Measurements from ENCODE around the gene TGFBR1.

TGFBR1 gene

DNA sequence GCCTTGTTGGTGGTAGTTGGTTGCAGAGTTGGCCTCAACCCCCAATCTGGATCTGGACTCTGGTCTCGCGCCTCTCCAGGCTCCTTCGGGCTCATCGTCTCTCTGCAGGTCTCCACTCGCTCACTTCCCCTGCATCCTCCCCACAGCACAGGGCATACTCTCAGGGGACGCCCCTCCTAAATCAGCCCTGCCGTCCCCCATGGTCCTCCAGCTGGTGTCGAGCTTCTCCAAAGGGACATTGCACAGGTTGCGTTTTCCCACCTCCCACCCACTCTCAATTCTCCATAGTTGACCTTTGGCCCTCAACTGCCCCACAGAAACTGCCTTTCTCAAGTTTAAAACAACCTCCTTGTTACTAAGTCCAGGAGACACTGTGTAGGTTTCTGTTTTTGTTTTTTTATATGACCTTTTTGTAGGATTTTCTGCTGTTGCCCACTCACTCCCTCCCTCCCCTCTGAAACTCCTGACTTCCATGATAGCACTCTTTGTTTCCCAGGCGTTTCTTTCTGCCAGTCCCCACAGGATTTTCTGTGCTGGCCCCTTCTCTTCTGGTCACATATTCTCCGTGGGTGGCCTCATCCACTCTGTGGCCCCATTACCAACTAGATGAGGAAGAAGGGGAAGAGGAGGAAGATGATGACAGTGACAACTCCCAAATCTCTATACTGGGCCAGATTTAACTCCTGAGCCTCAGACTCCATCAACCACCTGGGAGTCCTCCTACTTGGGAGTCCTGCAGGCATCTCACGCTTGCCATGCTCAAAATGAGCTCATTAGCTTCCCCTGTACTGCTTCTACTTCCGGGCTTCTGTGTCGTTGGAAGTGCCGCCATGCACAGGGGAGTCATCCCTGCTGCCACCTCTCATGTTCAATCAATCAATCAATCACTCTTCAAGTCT is 66.6 kb downstream of the TGFBR1 start:
- ATAC-seq, result no peak

DNA sequence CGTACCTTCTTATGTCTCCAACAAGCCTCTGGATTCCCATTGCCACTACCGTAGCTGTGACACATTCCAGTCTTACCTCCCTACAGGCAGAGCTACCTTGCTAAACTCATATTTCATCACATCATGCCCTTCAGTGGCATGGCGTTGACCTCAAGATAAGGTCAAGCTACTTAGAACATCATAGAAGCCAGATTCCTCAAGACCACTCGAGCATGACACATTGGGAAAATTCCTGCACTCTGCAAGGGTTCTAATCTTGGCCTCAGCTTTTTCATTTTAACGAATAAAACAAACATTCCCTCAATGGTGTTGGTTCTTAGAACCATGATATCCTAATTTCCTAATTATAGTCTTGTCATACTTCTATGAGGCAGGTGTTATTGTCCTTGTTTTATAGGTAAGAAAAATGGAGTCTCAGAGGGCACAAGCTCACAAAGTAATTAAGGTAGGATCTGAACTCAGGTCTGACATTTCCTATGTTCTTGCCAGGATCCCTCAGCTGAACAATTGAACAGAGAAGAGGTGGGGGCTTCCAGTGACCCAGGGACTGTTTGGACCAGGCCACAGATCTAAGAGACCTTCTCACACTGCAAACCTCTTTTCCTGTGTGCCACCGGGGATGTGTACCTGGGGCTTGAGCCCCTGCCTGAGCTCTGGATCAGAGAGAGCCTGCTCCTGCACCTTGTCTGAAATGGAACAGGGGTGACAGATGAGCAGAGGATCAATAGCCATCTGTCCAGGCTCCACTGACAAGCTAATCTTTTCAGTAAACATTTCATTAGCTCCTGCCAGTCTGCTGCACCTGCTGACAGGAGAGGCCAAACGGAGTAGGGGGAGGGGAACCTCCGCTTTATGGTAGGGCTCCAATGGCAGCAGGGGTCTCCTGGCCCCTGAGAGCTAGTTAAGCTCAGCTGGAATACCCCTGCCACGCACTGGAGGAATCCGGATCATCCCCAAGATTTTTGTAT is 67.5 kb downstream of the TGFBR1 start:
- ATAC-seq, result no peak
- TF ChIP-seq, protein P1, sequence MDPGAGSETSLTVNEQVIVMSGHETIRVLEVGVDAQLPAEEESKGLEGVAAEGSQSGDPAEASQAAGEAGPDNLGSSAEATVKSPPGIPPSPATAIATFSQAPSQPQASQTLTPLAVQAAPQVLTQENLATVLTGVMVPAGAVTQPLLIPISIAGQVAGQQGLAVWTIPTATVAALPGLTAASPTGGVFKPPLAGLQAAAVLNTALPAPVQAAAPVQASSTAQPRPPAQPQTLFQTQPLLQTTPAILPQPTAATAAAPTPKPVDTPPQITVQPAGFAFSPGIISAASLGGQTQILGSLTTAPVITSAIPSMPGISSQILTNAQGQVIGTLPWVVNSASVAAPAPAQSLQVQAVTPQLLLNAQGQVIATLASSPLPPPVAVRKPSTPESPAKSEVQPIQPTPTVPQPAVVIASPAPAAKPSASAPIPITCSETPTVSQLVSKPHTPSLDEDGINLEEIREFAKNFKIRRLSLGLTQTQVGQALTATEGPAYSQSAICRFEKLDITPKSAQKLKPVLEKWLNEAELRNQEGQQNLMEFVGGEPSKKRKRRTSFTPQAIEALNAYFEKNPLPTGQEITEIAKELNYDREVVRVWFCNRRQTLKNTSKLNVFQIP (CRISPR knock-in tag; IDR thresholded peaks at IDR 0.05; ENCODE audit: borderline replicate concordance, low read depth), result no peak
- TF ChIP-seq SNAI2 (CRISPR knock-in tag; IDR thresholded peaks at IDR 0.05) (no peak), ZC3H10 (CRISPR knock-in tag; IDR thresholded peaks at IDR 0.05) (no peak), ZFP30 (CRISPR knock-in tag; IDR thresholded peaks at IDR 0.05) (no peak), ZNF8 (CRISPR knock-in tag; IDR thresholded peaks at IDR 0.05) (no peak), OSR1 (CRISPR knock-in tag; IDR thresholded peaks at IDR 0.05) (no peak), ESRRG (CRISPR knock-in tag; IDR thresholded peaks at IDR 0.05) (no peak), CSDC2 (CRISPR knock-in tag; IDR thresholded peaks at IDR 0.05) (no peak), BACH2 (CRISPR knock-in tag; IDR thresholded peaks at IDR 0.05; ENCODE audit: borderline replicate concordance) (no peak), RARB (CRISPR knock-in tag; IDR thresholded peaks at IDR 0.05) (no peak)
- TF ChIP-seq, protein P2, sequence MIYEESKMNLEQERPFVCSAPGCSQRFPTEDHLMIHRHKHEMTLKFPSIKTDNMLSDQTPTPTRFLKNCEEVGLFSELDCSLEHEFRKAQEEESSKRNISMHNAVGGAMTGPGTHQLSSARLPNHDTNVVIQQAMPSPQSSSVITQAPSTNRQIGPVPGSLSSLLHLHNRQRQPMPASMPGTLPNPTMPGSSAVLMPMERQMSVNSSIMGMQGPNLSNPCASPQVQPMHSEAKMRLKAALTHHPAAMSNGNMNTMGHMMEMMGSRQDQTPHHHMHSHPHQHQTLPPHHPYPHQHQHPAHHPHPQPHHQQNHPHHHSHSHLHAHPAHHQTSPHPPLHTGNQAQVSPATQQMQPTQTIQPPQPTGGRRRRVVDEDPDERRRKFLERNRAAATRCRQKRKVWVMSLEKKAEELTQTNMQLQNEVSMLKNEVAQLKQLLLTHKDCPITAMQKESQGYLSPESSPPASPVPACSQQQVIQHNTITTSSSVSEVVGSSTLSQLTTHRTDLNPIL (CRISPR knock-in tag; IDR thresholded peaks at IDR 0.05; ENCODE audit: low read depth), result no peak
- TF ChIP-seq, protein P3, sequence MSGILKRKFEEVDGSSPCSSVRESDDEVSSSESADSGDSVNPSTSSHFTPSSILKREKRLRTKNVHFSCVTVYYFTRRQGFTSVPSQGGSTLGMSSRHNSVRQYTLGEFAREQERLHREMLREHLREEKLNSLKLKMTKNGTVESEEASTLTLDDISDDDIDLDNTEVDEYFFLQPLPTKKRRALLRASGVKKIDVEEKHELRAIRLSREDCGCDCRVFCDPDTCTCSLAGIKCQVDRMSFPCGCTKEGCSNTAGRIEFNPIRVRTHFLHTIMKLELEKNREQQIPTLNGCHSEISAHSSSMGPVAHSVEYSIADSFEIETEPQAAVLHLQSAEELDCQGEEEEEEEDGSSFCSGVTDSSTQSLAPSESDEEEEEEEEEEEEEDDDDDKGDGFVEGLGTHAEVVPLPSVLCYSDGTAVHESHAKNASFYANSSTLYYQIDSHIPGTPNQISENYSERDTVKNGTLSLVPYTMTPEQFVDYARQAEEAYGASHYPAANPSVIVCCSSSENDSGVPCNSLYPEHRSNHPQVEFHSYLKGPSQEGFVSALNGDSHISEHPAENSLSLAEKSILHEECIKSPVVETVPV (CRISPR knock-in tag; IDR thresholded peaks at IDR 0.05), result no peak
- TF ChIP-seq, protein P4, sequence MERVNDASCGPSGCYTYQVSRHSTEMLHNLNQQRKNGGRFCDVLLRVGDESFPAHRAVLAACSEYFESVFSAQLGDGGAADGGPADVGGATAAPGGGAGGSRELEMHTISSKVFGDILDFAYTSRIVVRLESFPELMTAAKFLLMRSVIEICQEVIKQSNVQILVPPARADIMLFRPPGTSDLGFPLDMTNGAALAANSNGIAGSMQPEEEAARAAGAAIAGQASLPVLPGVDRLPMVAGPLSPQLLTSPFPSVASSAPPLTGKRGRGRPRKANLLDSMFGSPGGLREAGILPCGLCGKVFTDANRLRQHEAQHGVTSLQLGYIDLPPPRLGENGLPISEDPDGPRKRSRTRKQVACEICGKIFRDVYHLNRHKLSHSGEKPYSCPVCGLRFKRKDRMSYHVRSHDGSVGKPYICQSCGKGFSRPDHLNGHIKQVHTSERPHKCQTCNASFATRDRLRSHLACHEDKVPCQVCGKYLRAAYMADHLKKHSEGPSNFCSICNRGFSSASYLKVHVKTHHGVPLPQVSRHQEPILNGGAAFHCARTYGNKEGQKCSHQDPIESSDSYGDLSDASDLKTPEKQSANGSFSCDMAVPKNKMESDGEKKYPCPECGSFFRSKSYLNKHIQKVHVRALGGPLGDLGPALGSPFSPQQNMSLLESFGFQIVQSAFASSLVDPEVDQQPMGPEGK (CRISPR knock-in tag; IDR thresholded peaks at IDR 0.05; ENCODE audit: borderline replicate concordance), result no peak

More for the DNA sequence above, 66.6 kb downstream of the TGFBR1 start:
- TF ChIP-seq, protein P1 (CRISPR knock-in tag; IDR thresholded peaks at IDR 0.05; ENCODE audit: borderline replicate concordance, low read depth), result no peak
- TF ChIP-seq, protein P3 (CRISPR knock-in tag; IDR thresholded peaks at IDR 0.05), result no peak
- no peak for TF ChIP-seq ESRRG (CRISPR knock-in tag; IDR thresholded peaks at IDR 0.05)

DNA sequence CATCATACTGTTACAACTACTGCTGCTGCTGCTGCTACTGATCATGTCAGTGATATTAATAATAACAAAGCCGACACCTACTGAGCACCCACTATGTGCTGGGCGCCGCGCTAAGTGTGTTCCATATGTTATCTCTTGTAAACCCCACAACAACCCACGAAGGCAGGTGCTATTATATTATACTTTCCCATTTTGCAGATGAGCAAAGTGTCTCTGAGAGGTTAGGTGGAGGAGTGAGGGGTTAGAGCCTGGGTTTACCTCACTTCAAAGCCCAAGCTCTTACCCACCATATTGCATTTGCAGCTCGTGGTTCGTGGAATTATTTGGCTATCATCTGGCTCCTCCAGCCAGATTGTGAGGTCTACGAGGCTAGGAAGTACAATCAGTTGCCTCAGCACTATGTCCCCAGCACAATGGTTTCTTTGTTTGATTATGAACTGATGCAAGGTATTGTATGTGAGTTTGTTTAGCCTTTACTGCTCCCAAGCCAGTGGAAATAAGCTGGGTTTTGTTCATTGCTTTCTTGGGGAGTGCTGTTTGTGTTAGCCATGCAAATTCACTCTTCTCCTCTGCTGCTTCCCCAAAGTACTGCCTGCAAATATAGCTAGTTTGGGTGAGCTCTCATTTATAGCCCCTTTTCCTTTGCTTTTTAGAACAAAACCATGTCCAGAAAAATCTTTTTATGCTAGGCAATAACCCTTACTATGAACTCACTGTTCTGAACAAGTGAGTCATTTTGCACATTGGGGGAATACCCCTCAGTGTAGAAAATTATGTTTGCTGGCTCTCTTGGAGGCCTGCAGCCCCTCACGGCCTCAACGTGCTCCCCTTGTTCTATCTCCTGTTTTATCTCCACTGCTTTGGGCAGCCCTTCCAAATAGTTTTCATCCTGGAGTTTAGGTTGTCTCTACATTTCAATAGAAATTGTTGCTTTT is 68.9 kb downstream of the TGFBR1 start:
- ATAC-seq, result no peak
- no peak for TF ChIP-seq ZNF70 (CRISPR knock-in tag; IDR thresholded peaks at IDR 0.05)

Measured in SK-N-SH treated with all-trans-retinoic acid at 6 μM for 48 hours (cell line).